ENCODE data around the gene HSD17B11. TPM values are rescaled to one million over a fixed set of nuclear protein-coding genes. Genes with fewer than 3 reads are reported as not detected.

HSD17B11 gene
- total RNA-seq, result 100 to 1,000 TPM in 1 of 7 donors, 10 to 100 TPM in 6; 50.0 to 121 (median 60.5) TPM
- polyA plus RNA-seq, result 10 to 100 TPM; 27.0 to 48.0 (median 35.2) TPM
- long read RNA-seq, donor 1, transcript HSD17B11-201 (7 exons, 1,885 nt), result major isoform, 45 of 51 reads
- long read RNA-seq, donor 1, partial matches to known transcripts, result 5 of 51 reads
- long read RNA-seq, donor 1, other reads (novel, unspliced or antisense), result 0 of 51 reads
- long read RNA-seq, donor 2, transcript HSD17B11-201 (7 exons, 1,885 nt), result major isoform, 31 of 32 reads
- long read RNA-seq, donor 2, partial matches to known transcripts, result 0 of 32 reads
- long read RNA-seq, donor 2, other reads (novel, unspliced or antisense), result 0 of 32 reads

DNA sequence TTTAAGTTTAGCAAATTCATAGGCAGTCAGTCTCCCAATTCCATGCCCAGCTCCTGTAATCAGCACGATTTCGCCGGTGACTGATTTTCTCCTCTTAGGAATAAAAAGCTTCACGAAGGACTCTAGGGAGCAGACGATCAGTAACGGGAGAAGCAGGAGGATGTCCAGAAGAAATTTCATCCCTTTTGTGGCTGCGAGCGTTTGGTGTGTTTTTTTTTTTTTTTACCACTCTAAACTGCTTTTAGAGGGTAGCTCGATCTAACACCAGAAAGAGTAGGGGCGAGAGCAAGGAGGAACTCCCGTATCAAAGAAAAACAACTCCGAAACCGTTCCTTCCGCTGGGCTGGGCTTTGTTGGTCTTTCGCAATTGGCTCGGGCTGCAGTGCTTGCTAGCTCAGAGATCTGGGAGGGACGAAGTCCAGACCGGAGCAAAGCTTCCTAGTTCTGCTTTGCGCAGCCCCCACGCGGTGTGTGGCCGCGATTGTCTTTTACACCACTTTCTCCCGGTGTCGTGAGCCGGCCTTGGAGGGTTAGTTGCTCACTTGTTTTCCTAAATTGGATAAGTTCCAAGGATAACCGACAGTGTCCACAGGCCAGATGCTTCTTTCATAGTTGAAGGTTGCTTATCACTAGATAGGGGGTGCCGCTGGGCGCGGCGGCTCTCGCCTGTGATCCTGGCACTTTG, at the start of gene HSD17B11:
TSS of gene HSD17B11 (minus strand) at position 298 of the 685 bp plus-strand sequence. CDS start at position 180, 118 bp downstream.
- peak within 1 kb of the TSS; percentile 88 to 96 (median 90) for H3K27ac ChIP-seq
- no peaks in the 10 kb centered on the region for H3K36me3 ChIP-seq
- no peaks in the 10 kb centered on the region for H3K27me3 ChIP-seq (replicated peaks in 1 of 7)
- peak; percentile 84 to 97 (median 97) for TF ChIP-seq POLR2AphosphoS5 (IDR thresholded peaks at IDR 0.05)
- TF ChIP-seq POLR2A (IDR thresholded peaks at IDR 0.05), result peak; percentile 55 to 89 (median 70)
- peak in 7 of 11 experiments; percentile 5 to 35 (median 26) for TF ChIP-seq CTCF (IDR thresholded peaks at IDR 0.05 in 8 of 11, conservative IDR thresholded peaks at IDR 0.05 in 3 of 11)
- DNase-seq, result peak; percentile 96
- H3K4me1 ChIP-seq, result peaks cover 19 to 55% (median 46%) of the 10 kb centered on the region in 6 donors
- intact Hi-C loops (cut with DNase I; ENCODE audit: low total_unique reads), result no loop called here
- H3K9me3 ChIP-seq, result peaks cover 0 to 6% (median 0%) of the 10 kb centered on the region in 8 donors
- WGBS, 5 donors, result 0% methylated on average over 31 to 32 of the region's 32 CpGs
- H3K4me3 ChIP-seq, result peak within 1 kb of the TSS; percentile 46 to 86 (median 66)

- Histone ChIP-seq H3K9me3 (no peaks in the 10 kb centered on the region), H3K4me1 (peaks cover 0 to 8% (median 0%) of the 10 kb centered on the region in 6 donors), H3K27me3 (replicated peaks in 1 of 7) (no peaks in the 10 kb centered on the region), H3K36me3 (peaks cover 0 to 36% (median 13%) of the 10 kb centered on the region in 6 donors), H3K4me3 (no peak overlapping the region), H3K27ac (no peak overlapping the region)
- WGBS, 5 donors, result 85 to 91% (median 88%) methylated on average over 2 of the region's 2 CpGs
- intact Hi-C loops (cut with DNase I; ENCODE audit: low total_unique reads), result no loop called here
- no peak for DNase-seq
- no peak for TF ChIP-seq POLR2A (IDR thresholded peaks at IDR 0.05)
- TF ChIP-seq CTCF (IDR thresholded peaks at IDR 0.05 in 8 of 11, conservative IDR thresholded peaks at IDR 0.05 in 3 of 11), result no peak
- TF ChIP-seq POLR2AphosphoS5 (IDR thresholded peaks at IDR 0.05), result no peak
These were observed 42.4 kb upstream of the HSD17B11 start for GRCh38 chr4:87433342-87433741.

DNA sequence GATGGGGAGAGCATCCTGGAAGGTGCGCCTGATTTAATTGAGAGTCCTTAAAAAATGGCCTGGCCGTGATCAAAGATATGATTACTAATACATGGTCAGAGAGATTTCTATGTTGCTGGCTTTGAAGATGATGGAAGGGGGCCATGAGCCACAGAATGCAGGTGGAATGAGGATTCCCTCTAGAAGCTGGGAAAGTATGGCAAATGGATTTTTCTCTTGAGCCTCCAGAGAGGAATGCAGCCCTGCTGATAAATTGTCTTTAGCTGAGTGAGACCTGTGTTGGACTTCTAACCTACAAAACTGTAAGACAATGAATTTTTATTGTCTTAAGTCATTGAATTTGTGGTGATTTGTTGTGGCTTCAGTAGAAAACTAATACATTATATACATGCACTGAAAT, 39.0 kb upstream of the HSD17B11 start:
- H3K4me3 ChIP-seq, result no peak overlapping the region
- intact Hi-C loops (cut with DNase I; ENCODE audit: low total_unique reads), result no loop called here
- H3K9me3 ChIP-seq, result no peaks in the 10 kb centered on the region
- H3K27ac ChIP-seq, result no peak overlapping the region
- DNase-seq, result no peak
- peaks cover 0 to 32% (median 6%) of the 10 kb centered on the region in 6 donors for H3K4me1 ChIP-seq
- H3K36me3 ChIP-seq, result peaks cover 0 to 3% (median 0%) of the 10 kb centered on the region in 6 donors
- no peaks in the 10 kb centered on the region for H3K27me3 ChIP-seq (replicated peaks in 1 of 7)
- TF ChIP-seq POLR2A (IDR thresholded peaks at IDR 0.05) (no peak), POLR2AphosphoS5 (IDR thresholded peaks at IDR 0.05) (no peak), CTCF (IDR thresholded peaks at IDR 0.05 in 8 of 11, conservative IDR thresholded peaks at IDR 0.05 in 3 of 11) (no peak)
- WGBS, 5 donors, result 89 to 98% (median 95%) methylated on average over 2 of the region's 2 CpGs

GRCh38 chr4:87428979-87429378, 38.0 kb upstream of the HSD17B11 start:
- TF ChIP-seq POLR2AphosphoS5 (IDR thresholded peaks at IDR 0.05) (no peak), POLR2A (IDR thresholded peaks at IDR 0.05) (no peak), CTCF (IDR thresholded peaks at IDR 0.05 in 8 of 11, conservative IDR thresholded peaks at IDR 0.05 in 3 of 11) (no peak)
- Histone ChIP-seq H3K36me3 (no peaks in the 10 kb centered on the region), H3K9me3 (no peaks in the 10 kb centered on the region), H3K4me3 (no peak overlapping the region), H3K27ac (no peak overlapping the region), H3K27me3 (replicated peaks in 1 of 7) (no peaks in the 10 kb centered on the region), H3K4me1 (peaks cover 5 to 43% (median 17%) of the 10 kb centered on the region in 6 donors)
- intact Hi-C loops (cut with DNase I; ENCODE audit: low total_unique reads), result no loop called here
- no peak for DNase-seq
- WGBS, 5 donors, result 88 to 94% (median 91%) methylated on average over 6 of the region's 6 CpGs
